HG03175 (cell line): Measurements from ENCODE around the gene PRDM7.
"Not testable (repeated sequence)": the region's sequence is repeated elsewhere in the genome, so short reads cannot be mapped to it uniquely, and the experiment has no call there.

Experiments
- ATAC-seq: cut with Tn5 transposase; IDR thresholded peaks from one replicate; pipeline ENCODE4 v1.9.1; 2021; ENCODE audit warnings: mild to moderate bottlenecking, moderate library complexity; ENCODE audit not compliant: unreplicated experiment

The PRDM7 gene

DNA sequence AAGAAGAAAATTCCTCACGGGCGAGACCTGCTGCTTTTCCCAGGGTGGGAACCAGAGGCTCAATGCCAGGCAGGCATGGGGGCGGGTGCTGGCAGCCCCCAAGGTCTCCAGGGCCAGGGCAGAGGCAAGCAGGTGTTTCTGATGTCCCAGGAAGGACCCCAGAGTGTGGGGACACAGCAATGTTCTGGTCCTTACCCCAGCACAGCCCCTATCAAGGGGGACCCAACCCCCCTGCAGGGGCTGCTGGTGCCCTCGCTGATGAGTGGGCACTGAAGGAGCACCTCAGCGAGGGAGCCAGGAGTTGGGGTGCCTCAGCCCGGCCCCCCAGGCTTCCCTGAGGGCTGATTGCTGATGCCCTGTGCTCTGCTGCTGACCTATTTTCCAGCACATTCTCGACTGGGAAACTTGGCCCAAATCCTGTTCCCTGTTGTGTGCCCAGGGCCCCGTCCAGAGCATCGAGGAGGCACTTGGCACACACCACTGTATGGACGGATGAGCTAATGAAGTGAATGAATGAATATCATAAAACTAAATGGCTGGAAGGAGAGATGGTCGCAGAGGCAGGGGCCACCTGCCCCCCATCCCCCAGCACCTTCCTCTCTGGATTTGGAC is 60.7 kb downstream of the PRDM7 start:
- ATAC-seq: no peak

DNA sequence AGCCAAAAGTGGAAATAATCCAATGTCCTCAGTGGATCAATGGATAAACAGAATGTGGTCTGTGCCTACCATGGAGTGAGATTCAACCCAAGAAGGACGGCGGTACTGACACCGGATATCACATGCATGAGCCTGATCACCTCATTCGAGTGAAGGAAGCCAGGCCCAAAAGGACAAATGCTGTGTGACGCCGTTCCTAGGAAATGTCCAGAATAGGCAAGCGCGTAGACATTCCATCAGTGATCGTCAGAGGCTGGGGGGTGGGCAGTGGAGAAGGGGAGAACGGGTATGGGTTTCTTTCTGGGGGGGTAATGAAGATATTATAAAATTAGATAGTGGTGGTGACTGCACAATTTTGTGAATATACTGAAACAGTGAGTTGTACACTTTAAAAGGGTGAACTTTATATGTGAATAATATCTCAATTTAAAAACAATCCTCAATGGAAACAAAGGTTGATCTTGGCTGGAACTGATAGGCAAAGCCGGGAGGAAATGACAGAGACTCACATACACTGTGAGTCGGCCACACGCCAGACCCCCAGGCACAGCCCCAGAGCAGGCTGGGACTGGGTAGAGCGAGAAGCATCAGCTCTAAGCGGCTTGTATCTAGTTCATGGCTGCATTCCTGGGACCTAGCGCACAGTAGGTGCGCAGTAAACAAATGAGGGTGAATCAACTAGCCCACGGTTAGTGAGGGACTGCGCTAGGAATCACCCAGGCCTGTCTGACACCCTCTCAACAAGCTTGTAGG is 61.4 kb downstream of the PRDM7 start:
- ATAC-seq: no peak

DNA sequence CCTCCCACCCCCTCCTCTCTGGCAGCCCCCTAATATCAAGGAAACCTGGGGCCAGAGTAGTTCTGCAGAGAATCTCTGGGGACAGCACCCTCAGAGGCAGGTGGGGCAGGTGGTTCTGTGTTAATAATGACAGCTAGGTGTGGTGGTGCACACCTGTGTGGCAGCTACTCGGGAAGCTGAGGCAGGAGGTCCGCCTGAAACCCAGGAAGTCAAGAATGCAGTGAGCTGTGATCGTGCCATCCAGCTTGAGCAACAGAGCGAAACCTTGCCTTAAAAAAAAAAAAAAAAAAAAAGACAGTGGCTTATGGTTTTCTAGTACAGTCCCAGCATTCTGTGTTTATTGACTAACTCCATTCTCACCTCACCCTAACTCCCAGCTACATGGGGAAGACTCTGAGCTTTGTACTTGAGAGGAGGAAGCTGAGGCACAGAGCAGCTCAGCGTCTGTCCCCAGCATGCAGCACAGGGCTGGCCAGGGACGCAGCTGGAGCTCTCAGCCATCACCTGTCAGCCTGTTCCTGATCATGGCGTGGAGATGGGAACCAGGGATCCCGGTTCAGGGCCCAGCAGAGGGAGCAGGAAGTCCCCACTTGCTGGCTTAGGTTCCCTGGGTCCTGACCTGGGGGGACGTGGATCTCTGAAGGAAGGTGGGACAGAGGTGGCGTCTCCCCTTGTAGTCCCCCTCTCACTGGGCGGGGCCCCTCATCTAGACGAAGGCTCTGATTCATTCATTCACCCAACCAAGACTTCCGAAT is 64.0 kb downstream of the PRDM7 start:
- ATAC-seq: no peak

DNA sequence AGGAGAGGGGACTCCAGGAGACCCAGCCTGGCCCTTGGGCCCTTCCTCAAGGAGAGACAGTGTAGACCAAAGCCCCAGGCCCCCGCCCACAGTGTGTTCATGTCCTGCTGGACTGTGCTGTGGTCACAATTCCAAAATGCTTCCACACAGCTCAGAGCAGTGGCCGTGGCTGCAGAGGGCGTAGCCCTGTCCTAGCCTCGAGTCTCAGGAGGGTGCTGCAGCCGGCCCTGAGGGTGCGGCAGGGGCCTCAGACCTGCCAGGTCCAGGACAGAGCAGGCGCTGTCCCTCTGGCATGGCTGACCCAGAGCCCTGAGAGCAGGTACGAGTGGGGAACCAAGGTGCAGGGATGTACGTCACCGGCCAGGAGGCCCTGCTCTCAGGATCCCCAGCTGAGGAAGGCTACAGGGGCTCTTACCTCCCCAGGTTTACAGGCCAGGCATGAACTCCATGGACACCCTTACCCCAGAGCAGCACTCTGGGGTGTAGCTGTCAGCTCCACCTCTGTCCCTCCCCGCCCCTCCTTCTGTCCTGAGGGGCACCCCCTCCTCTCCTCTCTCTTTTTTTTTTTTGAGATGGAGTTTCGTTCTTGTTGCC is 65.1 kb downstream of the PRDM7 start:
- ATAC-seq: no peak

DNA sequence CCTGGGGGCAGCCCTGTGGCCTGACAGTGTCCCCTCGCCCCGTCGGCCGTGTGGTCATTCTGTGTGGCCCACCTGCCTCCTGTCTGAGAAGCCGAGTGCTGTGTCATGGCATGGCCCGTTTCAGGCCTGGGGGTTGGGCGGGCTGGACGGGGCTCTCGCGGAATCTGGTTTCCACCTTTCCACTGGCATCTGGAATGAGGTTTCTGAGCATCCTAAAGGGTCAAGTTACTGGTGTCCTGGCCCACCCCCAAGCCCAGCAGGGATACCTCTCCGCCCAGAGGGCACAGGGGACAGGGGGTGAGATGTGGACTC is 65.7 kb downstream of the PRDM7 start:
- no peak for ATAC-seq

DNA sequence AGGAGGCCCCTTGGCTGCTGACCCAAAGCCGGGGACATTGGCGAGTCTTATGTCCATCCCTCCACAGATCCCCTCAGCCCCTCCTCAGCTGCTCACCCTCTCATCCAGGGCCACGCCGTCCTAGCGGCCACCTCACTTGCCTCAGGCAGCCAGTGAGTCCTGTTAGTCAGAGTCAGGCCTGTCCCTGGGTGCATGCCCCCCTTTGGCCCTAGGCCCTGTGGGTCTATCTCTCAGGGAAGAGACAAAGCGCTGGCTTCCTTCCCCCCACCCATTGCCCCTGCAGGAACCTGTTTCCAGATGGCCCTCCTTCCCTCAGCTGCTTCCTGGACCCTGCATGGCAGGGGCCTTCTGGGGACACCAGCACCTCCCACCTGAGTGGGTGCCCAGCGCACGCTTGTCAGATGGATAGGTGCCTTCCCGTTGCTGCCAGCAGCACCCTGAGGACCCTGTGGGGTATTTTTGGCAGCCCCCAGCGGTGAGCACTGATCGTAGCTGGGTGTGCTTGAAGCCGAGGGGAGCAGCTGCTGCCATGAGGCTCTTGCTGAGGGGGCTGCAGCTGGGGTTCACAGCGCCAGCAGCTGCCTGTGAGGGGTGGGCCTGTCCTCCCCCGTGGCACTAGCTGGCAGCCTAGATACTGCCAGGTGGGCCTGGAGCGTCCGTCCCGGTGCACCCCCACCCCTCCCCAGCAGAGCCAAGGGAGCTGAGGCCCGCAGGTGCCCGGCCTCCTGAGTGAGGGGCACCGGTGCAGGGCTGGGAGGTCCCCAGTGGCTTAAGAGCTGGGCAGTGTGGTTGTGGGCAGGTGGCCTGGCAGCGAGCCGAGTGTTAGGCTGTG is 66.2 kb downstream of the PRDM7 start:
- no peak for ATAC-seq

DNA sequence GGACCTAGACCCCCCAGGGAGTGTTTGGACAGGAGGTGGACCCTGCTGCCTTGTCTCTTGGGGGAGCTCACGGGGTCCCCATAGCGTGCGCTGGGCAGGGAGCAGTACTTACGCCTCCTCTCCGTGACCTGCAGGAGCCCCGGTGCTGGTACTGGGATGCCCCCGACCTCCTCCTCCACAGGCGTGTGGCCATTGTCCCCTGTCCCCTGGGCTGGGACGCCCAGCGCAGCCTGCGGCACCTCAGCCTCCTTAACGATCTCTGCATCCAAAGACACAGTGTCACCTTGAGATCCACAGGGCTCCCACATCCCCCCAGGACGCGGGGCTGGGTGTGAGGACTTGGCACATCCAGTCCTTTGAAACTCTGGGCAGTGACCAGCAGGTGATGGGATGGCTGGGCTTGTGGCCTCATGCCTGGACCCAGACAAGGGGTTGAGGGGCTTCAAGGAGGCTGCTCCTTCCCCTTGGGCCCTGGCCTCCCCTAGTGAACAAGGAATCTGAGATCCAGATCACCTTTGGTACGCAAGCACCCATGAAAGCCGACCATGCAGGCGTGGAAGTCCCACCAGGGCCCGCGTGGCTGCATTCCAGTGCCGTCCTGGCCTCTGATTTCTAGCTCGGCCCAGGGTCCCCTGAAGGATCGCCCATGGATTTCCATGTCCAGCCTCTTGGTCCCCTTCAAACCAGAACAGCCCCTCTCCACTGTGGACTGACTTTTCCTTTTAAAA is 67.8 kb downstream of the PRDM7 start:
- ATAC-seq: no peak

DNA sequence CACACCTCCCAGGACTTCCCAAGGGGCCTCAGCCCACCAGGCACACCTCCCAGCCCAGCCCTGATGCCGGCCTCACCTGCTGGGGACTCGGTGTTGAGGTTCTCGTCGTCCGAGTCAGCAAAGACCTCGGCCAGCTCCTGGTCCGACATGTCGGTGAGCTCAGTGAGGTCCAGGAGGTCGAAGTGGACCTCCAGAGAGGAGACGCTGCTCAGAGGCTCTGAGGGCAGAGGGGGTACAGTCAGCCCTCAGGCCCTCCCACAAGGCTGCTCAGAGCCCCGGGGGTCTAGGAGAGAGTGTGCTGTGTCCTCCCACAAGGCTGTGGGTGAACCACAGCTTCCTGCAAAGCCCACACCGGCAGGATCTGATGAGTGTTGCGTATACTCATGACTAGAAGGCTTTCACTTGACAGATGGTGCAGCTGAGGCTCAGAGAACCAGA is 68.4 kb downstream of the PRDM7 start:
- peak; percentile 64 for ATAC-seq

DNA sequence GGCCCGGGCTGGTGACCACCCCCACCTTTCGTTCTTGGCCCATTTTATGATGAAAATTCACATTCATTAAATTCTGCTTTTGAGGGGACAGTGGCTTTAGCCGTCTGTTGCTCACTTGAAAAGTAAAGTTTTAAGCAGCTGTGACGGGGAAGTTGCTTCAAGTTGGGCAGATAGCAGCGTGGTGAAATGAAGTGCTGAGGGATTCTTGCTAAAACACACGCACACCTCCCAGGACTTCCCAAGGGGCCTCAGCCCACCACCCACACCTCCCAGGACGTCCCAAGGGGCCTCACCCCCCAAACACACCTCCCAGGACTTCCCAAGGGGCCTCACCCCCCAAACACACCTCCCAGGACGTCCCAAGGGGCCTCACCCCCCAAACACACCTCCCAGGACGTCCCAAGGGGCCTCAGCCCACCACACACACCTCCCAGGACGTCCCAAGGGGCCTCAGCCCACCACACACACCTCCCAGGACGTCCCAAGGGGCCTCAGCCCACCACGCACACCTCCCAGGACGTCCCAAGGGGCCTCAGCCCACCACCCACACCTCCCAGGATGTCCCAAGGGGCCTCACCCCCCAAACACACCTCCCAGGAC is 69.4 kb downstream of the PRDM7 start:
- not testable (repeated sequence) for ATAC-seq

DNA sequence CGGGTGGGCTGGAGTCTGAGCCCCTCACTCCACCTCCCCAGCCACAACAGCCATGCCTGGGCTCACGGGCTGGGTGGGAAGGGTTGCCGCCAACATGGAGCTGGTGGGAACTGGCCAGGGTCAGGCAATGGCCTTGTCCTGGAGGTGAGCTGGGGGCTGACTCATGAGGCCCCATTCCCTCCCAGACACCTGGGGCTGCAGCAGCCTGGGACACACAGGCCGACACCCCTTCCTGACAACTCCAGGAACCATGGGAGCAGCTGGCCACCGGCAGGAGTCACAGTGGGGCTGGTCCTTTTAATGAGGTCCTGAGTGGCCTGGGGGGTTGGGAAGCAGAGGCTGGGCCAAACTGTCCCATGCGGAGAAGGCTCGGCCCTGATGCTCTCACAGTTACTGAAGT is 70.1 kb downstream of the PRDM7 start:
- no peak for ATAC-seq
